HuH-7.5 (cell line): ENCODE measurements around the gene CALML3.

Experiments
- DNase-seq: peaks from one replicate; pipeline ENCODE4 v3.0.0; 2011; ENCODE audit warnings: low spot score

CALML3 gene

GRCh38 chr10:5507649-5508131 is 17.1 kb upstream of the CALML3 start:
- DNase-seq = no peak

GRCh38 chr10:5508161-5508604 is 16.6 kb upstream of the CALML3 start:
- DNase-seq = no peak

- DNase-seq = no peak
Measured at GRCh38 chr10:5508786-5509185, 16.0 kb upstream of the CALML3 start.

- DNase-seq = no peak
Measured at GRCh38 chr10:5509236-5509635, 15.5 kb upstream of the CALML3 start.

GRCh38 chr10:5509691-5510090 is 15.1 kb upstream of the CALML3 start:
- DNase-seq = no peak

GRCh38 chr10:5510281-5511072 is 14.3 kb upstream of the CALML3 start:
- DNase-seq = no peak

GRCh38 chr10:5511231-5511884 is 13.4 kb upstream of the CALML3 start:
- no peak for DNase-seq

GRCh38 chr10:5511885-5512280 is 12.9 kb upstream of the CALML3 start:
- no peak for DNase-seq

GRCh38 chr10:5512331-5512730 is 12.4 kb upstream of the CALML3 start:
- no peak for DNase-seq

GRCh38 chr10:5512881-5513612 is 11.7 kb upstream of the CALML3 start:
- DNase-seq = no peak

- DNase-seq = no peak
Measured at GRCh38 chr10:5514226-5514850, 10.4 kb upstream of the CALML3 start.

- DNase-seq = no peak
Measured at GRCh38 chr10:5515948-5516761, 8.6 kb upstream of the CALML3 start.

- no peak for DNase-seq
Measured at GRCh38 chr10:5517546-5517945, 7.2 kb upstream of the CALML3 start.

GRCh38 chr10:5518143-5518542 is 6.6 kb upstream of the CALML3 start:
- peak; percentile 78 for DNase-seq

GRCh38 chr10:5519054-5519453 is 5.7 kb upstream of the CALML3 start:
- DNase-seq = no peak

GRCh38 chr10:5522913-5523560 is 1.7 kb upstream of the CALML3 start:
- no peak for DNase-seq

- no peak for DNase-seq
Measured at GRCh38 chr10:5523796-5524574, 776 bp upstream of the CALML3 start.

- DNase-seq = no peak
Measured at GRCh38 chr10:5525561-5526341, 990 bp downstream of the CALML3 start.

- no peak for DNase-seq
Measured at GRCh38 chr10:5526691-5527331, 2.0 kb downstream of the CALML3 start.
